HTERT RPE-1 (cell line): ENCODE results near the gene NFIA.

Experiments used
- in situ Hi-C: fragments of 300-500 bp; cut with MboI; formaldehyde crosslinking; loops from 4 replicates; pipeline ENCODE4 v1.14.3; 2020; ENCODE audit warnings: low sequenced_read_pairs

Gene NFIA

DNA sequence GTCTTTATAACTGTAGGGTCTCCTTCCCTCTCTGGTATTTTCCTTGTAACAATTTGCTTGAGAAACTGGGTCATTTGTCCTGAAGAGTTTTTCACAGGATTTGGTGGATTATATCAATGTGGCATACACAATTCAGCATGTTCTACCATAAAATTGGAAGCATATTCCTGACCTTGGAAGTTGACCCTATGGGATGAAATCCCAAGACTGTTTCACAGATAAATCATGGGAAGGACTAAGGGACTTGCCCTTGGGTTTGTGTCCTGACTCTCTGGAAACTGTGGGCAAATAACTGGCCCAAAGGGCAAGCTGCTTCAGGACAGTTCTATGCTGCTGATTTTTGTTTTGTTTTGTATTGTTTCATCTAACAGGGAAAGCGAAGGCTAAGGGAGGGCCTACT, 387.0 kb downstream of the NFIA start:
- in situ Hi-C loops, result no loop called here

DNA sequence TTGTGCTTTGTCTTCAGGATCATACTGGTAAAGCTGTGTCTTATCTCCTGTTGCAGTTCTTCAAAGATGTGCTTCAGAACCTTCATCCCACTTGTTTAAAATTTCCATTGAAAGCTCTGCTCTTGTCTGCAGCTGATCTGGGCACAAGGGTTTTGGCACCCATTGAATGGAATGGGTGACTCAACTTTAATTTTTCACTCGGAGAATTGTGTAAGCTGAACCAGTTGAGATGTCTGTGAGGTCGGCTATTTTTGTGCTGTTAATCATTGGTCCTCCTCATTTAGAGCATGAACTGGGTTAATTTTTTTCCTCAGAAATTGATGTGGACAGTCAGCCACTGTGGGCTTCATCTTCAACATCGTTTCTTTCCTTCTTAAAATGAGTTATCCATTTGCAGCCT, 390.5 kb downstream of the NFIA start:
- in situ Hi-C loops, result no loop called here

DNA sequence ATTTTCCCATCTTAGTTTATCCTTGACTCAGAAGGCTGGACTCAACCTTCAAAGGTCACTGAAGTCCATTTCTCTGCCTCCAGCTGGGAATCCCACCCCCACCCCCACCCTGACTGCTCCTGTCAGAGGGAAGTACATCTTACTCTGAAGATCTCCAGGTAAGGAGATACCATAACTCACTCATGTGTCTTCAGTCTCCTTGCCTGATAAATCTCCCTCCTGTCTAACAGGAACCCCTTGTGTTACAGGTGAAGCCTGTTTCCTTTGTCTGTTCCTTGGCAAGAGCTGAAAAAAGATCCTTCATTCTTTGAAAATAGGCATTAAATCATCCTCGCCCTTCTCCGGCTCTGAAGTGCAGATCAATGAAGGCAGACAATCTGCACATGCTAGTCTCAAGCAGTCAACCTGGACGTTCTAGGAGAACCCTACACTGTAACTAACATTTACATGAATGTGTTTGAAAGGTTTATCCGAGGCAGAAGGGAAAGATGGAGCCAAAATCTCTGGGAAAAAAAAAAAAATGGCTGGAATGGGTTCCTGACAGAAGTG, 392.0 kb downstream of the NFIA start:
- in situ Hi-C loops, result no loop called here

DNA sequence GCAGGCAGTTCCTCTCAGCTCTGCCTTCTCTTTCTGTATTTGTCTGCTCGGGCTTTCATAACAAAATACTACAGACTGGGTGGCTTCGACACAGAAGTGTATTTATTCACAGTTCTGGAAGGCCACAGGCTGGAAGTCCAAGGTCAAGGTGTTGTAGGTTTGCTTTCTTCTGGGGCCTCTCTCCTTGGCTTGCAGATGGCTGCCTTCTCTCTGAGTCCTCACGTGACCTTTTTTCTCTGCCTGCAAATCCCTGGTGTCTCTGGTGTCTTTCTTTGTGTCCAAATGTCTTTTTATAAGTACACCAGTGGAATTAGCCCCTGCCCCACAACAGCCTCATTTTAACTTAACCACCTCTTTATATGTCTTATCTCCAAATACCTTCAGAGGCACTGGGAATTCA, 392.6 kb downstream of the NFIA start:
- in situ Hi-C loops, result no loop called here

DNA sequence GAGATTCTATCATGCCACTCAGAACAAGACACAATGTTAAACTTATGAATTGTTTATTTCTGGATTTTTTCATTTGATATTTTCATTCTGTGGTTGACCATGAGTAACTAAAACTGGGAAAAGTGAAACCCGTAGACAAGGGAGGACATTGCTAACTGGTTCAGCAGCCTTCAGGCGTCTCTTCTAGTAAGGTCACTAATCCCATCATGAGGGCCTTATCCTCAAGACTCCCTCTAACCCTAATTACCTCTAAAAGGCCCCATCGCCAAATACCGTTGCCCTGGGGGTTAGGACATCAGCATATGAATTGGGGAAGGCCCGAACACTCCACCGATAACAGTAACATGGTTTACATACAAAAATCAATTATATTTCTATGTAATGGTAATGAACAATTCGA, 394.9 kb downstream of the NFIA start:
- in situ Hi-C loops, result no loop called here

DNA sequence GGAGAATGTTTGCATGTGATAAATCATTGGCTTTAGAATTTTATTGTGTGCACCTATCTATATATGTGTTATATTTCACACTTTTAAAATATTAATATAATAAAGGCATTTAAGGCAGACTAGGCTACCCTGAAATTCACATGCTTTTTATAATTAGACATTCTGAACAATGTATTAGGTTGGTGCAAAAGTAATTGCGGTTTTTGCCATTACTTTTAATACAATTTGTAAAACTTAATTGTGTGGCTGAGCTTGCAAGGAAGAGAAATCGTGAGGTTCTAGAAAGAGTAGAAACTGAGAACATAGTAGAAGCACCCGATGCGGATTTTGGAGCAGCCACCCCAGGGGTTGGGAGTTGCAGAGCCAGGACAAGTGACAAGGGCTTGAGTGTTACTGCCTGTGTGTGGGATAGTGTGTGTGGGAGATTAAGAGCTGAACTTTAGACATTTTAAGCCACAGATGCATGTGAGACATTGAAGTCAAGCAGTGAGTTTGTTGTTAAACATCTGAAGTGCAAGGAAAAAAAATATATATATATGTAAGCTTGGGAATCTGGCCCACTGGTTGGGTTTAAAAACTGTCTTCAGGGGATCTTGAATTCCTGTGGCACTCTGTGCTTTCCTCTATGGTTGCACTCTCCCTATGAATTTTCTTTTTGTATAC, 398.0 kb downstream of the NFIA start:
- in situ Hi-C loops, result no loop called here

DNA sequence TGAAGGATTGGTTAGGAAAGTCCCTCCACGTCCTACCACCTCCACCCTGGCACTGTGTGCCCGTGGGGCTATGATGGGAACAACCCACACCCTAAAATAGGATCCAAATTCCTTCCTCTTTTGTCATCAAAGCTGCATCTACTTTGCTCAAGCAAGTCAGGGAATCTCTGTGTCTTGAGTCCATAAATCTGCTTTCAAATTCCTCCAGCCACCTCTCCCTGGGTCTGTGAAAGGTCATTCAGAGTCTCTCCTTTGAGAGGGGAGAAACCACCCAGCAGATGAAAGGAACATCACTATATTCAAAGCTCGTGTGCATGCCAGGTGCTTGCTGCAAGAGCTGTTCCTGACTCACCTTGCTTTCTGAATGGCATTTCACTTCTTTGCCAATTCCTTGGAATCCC, 399.0 kb downstream of the NFIA start:
- in situ Hi-C loops, result no loop called here

DNA sequence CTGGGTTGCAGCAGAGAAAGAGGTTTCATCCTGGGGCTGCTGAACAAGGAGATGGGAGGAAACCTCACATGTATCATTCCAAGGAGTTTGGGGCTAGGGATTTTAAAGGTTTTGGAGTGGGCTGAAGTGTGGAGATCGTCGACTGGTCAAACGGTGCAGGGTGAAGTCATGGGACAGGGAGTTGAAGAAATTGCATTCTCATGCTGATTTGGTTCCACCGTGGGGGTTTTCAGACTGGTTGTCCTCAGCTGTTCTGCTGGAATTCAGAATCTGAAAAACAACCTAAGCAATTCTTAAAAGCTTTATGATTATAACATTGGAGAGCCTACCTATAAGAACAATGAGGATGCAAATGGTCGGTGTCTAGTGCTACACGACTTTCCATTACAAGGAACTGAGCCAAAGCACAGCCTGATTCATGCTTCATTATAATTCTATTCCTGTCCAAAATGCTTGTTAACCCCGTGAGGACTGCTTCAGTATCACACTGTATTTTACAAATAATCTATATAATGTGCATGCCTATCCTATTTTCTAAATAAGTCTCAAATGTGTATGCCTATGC, 399.9 kb downstream of the NFIA start:
- in situ Hi-C loops, result no loop called here

DNA sequence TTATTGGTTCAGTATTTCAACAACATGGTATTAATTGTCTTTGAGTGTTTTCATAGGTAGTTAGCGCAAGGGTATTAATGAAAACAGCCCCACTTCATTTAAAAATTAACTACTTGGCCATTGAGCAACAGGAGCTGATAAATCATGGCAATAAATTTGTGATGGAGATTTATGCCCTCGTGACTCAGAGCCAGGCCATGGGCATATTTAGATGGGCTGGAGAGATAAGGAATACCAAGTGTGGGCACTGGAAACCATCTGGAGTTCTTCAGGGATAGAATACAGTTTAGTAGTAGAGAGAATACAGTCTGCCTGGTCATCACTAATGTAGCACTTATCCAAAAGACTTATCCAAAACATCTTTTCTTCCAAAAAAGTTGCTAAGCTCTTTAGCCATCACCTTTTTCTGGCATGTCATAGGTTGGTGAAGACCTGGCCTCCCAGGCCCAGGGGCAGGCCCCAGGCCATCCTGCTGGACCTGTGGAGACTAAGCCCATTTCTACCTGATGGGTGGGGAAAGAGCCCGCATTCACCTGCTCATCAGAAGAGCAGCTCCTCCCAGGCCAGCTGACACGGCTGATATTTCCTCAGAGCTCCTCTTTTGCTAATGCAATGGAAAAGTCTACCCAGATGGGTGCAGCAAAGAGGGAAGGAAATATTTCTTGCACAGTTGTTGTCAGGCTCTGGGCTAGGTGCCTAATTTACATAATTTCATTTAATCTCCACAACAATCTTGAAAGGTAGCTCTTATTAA, 404.6 kb downstream of the NFIA start:
- in situ Hi-C loops, result no loop called here

DNA sequence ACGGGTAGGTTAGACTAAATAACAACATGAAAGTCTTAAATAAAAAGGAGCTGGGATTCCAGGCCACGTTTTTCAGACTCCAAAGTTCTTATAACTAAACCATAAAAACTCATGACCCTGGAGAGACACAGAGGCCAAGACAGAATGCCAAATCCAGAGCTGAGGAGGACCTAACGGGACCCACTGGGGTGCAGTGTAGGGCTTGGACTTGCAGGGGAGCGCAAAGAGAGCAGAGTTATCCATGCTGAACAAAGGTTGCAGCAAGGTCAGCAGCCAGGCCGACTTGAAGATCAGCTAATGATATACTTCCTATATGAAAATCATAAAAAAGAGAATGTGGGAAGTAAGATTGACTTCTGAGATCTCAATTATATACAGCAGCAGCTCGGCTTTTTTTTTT, 405.4 kb downstream of the NFIA start:
- in situ Hi-C loops, result no loop called here

DNA sequence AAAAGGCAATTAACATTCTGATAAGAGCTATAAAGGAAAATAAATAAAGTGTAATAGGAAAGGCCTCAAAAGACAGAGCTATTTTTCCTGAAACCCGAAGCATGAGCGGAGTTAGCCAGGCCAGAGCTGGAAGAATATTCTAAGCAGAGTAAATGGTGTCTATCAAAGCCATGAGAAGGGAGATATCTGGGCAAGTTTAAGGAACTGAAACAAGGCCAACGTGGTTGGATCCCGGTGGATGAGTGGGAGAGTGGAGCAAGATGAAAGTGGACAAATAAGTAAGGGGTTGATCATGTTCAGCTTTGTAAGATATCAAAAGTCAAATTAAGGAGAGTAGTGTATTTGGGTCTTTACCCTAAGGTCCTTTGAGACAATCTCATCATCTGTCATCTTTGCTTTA, 408.6 kb downstream of the NFIA start:
- in situ Hi-C loops, result no loop called here

DNA sequence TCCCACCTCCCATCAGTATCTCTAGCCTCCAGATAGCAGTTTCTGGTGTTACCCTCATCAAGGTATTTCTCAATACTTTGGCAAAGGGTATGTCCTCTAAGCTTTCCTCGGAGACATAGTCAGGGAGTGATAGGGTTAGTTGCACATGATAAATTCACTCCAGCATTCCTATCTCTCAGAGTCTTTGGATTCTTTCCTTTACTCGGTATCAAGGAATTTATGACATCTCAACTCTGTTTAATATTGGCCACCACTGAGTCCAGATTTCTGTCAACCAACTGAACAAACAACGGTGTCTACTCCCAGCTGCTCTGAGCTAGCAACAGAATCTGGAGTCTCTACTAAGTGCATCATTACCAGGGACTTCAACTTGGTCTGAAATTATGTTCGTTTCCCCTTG, 409.1 kb downstream of the NFIA start:
- in situ Hi-C loops, result no loop called here

DNA sequence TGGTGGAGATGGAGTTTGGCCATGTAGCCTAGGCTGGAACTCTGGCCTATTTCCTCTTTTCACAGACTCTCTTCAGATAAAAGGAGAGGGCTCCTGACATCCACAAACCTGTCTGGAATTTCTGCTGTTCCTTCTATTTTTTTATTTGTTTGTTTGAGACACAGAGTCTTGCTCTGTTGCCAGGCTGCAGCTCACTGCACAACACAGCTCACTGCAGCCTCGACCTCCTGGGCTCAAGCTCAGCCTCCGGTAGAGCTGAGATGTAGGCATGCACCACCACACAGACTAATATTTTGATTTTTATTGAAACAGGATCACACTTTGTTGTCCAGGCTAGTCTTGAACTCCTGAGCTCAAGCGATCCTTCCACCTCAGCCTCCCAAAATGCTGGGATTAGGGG, 411.6 kb downstream of the NFIA start:
- in situ Hi-C loops, result no loop called here

DNA sequence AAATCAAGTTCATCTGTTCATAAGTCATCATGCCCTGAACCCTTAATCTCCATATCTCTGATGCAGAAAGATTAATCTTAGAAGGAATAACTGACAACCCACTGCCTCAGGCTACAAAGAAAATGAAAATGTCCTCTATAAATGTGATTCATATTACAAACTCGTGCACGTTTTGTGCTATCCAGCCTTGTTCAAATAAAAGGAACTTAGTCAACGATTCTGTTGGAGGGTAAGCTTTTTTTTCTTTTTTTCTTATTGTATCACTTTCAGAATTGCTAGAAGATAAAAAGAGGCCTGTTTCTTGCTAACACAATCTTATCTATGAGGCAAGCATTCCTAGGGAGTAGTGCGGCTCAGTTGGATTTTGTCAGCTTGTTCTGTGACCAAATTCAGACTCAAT, 414.1 kb downstream of the NFIA start:
- in situ Hi-C loops, result no loop called here

DNA sequence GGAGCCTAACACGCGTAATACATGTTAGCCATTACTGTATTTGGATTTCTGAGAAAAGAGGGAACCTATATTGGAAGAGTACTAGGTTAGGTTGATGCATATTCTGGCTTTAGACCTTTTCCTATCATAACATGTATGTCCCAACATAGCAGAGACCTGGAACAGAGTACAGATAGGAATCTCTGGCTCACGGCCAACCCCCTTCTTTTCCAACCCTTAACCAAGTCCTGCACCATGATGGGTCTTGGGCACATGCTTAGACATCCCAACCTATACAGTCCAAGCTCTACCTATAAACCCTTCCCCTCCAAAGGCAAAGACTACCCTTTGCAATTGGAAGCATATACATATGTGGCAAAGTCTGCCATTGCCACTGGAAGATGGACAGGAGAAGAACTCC, 414.7 kb downstream of the NFIA start:
- in situ Hi-C loops, result no loop called here

DNA sequence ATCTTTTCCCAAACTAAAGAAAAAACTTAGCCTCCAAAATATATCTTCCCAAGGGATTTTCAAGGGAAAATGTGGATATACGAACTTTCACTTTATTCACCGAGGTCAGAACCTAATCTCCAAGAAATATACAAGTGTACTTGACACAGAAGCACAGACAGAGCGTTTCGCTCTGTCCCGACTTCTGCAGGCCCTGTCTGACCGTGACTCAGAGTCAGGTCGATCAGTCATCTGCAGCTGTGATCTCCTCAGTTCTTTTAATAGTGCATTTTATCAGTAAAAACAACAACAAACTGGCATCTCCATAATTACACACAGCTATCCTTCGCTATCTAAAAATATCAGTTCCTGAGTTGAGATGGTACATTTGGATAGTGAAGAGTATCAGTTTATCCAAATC, 416.0 kb downstream of the NFIA start:
- in situ Hi-C loops, result no loop called here

DNA sequence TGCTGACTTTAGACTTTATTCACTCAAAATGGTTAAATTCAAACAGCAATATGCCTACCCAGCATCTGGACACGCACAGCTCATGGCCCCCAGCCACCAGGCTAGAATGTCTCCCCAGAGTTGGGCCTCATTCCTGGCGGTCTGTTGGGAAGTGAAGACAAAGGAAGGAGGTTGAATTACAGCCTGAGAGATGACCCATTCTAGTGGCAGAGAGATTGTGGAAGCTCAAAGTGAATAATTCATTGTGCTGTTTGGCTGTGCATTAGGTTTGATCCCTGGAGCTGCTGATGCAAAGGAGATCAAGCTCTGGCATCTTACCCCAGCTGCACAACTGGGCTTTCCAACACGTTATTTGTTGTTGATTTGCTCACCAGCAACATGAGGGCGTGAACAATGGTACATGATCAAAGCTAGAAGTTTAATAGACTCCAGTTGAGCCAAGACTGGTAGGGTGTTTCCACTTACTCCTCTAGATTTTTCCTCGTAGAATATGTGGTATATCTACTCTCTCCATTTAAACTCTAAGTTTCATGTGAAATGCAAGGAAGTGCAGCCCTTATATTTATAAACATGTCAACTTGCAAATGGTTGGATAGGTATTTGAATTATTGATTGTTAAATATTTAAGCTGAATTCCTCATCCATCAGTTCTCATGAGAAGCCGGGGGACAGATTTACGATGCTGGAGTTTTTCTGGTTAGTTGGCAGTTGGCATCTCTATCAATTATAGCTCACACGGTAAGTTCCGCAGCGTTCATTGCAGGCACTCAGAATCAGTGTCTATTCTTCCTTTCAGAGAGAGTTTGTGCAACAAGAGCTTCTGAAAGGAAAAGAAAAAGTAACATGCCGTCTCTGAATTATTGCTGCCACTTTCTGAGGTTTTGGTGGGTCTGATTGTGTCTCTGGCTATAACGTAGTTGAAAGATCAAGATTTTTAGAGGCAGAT, 419.9 kb downstream of the NFIA start:
- in situ Hi-C loops, result no loop called here

DNA sequence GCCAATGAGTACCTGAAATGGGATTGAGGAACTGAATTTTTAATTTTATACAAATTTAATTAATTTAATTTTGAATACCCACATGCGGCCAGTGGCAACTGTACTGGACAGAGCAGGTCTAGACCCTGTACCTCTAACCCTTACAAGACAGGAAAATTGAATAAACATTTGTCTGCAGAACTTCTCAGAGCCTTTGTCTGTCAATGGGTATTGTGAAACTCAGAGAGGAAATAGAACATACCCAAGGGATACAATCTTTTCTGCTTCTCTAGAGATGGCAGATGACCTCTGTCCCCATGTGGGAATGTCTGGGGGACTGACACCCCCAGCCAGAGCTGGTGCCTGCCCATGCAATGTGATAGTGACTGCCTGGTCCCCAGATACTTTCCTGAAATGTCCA, 421.9 kb downstream of the NFIA start:
- in situ Hi-C loops, result no loop called here

DNA sequence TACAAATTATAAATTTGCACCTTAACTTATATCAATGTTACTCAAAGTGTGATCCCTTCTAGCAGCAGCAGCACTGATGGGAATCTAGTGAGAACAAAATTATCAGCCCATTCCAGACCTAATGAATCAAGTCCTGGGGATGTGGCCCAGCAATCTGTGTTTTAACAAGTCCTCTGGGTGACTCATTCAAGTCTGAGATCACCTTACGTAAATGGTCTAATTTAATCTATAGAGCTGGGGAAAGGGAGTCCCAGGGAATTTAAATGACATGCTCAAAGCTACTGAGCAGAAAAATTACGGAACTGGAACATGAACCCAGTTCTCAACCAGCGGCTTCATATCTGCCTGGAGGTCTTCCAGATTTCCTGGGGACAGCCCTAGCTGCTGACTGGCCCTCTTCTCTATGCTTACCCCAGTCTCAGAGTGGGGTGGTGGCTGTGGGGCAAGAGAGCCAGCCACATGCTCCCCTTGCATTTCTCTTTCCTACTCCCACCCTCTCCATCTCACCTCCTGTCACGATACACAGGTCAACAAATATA, 422.6 kb downstream of the NFIA start:
- in situ Hi-C loops, result no loop called here

DNA sequence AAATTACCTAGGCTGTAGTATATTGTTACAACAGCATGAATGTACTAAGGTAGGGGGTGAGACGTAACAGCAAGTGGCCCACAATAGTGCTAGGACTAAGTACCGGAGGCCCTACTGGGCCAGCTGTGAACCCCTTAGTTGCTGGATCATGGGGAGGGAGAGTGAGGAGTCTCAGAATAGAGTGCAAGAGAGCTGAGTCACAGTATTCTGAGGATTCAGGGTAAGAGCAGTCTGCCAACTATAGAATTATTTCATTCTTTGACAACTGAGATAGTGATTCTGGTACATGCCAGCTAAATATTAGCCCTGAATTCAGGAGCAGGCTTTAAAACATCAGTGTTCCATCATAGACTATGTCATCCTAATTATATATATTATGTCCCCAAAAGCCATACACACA, 423.9 kb downstream of the NFIA start:
- in situ Hi-C loops, result no loop called here

DNA sequence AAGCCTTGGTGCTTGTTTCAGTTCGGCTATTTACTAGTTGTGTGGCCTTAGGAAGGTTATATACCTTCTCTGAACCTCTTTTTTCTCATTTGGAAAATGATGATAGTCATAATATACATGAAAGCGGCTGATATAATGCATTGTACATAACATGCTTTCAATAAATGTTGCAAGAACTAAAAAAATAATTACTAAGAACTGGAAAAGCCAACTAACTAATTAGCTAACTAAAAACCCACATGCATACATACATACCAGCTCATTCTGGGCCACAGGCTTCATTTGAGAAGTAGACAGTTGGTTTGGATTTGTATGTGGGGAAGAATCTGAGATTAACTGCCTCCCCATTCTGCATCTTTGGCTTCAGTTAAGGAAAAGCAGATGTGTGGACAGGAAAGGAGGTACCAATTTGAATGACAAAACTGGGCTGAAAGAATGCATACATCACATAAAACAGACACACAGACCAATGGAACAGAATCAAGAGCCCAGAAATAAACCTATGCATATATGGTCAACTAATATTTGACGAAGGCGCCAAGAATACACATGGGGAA, 424.7 kb downstream of the NFIA start:
- in situ Hi-C loops, result no loop called here
